SKM-1 (cell line): ENCODE results near the gene PUSL1.

Experiments
- DNase-seq: peaks from one replicate; lab custom pipeline; 2025; ENCODE audit not compliant: unreplicated experiment; lab: John Stamatoyannopoulos, UW

Gene PUSL1

DNA sequence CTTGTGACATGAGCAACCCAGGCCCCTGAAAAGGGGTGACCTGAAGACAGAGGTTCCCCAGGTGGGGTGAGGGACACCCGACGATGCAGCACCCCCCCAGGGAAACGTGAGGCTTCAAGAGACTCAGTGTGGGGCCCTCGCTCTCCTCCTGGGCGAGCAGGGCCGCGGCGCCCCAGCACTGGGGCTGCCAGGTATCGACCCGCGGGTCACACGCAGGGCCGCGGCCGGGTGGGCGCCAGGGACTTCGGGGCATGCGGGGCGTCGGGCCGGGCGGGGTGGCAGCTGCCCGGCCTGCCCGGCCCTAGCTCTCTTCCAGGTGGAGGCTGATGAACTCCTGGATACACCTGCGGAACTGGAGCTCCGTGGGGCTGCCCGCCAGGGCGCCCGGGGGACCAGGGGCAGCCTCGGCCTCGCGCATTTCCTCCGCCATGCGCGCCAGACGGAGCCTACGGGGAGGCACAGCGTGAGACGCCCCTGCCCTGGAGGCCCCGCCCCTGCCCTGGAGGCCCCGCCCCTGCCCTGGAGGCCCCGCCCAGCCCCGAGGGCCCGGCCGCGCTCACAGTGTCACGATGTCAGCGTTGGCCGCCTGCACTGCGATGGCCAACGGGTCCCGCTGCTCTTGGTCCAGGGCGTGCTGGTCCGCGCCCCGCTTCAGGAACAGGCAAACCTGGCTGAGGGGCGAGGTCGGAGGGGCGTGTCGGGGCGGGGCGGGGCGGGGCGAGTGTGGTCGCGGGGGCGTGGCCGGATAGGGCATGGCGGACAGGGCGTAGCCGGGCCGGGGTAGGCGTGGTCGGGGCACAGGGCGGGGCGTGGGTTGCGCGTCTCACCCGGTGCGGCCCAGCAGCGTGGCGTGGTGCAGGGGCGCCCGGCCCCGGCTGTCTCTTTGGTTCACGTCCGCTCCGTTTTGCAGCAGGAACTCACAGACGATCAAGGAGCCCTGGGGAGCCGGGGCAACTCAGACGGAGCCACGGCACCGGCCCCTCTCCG is 14.8 kb upstream of the PUSL1 start:
- DNase-seq: no peak

DNA sequence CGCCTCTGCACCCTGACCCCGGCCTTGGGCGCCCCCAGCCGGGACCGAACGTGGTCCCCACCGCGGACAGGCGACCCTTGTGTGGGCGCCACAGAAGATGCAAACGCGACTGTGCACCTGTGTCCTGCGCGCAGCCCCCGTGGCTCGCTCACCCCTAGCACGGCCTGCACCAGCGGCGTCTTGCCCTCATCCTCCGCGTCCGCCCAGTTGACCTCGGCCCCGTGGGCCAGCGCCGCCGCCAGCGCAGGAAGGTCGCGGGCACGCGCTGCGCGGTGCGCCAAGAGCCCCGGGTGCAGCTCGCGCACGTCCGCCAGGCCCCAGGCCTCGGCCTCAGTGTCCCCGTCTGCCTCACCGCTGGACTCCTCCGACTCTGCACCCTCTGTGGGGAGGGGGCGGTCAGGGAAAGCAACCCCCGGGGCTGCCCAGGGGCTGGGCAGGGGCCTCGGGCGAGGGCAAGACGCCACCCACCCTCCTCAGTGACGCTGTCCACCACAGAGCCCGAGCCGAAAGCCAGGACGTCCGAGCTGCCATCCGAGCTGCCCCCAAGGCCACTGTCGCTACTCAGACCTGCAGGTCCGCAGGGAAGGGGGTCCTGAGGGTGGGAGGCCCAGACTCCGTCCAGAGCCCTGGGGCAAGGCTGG is 14.0 kb upstream of the PUSL1 start:
- DNase-seq: no peak

DNA sequence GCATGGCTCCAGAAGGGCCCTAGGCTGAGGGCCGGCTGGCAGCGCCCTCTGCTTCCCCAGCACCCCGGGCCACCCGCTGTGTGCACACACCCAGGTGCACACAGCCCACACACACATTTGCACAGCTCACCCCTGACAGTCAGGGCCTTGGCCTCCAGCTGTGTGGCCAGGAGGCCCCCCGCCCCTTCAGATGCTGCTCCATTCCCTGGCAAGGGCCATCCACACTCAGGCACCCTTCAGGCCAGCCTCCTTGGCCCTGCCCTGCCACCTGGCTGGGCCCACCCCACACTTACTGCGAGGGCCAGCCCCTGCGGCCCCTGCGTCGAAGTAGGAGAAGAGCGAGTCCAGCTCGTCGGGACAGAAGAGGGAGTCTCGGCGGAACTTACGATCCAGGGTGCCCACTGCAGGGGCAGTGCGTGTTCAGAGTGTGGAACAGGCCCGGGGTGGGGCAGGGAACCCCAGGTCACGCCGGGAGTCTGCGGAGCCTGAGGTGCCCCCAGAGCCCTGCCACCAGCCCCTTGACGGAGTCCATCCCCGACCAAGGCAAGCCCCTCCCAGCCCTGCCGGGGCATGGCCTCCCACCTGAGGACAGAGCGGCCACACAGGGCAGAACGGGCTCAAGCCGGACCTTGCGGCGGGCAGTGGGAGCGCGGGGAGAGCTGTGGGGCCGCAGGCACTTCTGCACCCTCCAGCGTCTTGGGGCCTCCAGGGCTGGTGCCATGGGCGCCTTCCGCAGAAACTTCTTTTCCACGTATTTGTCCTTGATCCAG is 13.1 kb upstream of the PUSL1 start:
- no peak for DNase-seq

DNA sequence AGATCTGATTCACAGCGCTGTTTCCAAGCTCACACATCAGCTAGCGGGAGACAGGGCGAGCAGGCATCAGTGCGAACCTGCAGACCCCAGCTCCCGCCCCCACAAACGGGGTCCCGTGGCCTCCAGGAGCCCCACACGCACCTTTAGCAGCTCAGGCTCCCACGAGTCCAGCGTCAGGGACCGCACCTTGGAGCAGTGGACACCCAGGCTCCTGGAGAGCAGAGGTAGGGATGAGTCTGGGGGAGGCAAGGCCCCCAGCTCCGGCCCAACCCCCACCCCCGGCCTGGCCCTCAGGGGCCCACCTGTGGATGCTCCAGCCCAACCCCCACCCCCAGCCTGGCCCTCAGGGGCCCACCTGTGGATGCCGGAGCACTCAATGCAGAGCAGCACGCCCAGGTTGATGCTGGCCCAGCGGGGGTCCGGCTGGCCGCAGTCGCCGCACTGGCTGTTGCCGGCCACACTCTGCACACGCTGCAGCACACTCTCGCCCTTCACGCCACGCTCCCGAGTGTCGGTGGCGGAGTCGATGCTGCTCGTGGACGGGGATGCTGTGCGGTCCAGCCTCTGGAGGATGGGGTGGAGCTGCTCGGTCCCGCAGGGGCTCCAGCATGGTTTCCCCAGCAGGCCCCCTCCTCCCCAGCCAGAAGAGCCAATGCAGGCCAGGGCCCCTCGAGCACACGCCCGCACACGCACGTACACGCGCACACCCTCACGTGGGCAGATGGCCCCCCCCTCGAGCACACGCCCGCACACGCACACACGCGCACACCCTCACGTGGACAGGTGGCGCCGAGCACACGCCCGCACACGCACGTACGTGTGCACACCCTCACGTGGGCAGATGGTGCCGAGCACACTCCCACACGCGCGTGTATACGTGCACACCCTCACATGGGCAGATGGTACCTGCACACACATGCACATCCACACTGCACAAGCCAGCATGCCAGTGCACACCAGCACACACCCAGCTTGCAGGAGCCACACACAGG is 12.0 kb upstream of the PUSL1 start:
- DNase-seq: no peak

DNA sequence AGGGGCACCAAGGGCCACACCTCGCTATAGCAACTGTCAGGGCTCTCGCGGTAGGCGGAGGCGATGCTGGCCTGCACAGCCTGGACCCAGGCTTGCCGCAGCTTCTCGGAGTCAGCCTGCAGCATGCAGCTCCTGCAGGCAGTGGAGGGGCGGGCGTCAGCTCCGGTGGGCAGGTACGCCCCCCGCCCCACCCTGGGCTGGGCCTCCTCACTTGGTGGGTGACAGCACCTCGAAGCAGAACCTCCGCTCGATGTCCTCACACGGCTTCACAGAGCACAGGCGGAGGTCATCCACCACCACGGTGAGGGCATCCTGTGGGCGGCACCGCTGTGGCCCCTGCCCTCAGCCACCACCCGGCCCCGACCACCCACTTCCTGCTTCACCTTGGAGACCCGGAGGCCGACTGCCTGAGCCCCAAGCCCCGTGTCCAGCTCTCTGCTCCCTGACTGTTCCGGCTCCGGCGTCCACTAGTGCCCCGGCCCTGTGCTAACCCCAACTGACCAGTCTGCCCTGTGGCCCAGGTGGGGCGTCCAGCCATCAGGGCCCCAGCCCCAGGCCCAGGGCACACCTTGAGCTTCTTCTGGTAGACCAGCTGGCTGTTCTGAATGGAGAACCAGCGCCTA is 10.5 kb upstream of the PUSL1 start:
- DNase-seq: no peak

DNA sequence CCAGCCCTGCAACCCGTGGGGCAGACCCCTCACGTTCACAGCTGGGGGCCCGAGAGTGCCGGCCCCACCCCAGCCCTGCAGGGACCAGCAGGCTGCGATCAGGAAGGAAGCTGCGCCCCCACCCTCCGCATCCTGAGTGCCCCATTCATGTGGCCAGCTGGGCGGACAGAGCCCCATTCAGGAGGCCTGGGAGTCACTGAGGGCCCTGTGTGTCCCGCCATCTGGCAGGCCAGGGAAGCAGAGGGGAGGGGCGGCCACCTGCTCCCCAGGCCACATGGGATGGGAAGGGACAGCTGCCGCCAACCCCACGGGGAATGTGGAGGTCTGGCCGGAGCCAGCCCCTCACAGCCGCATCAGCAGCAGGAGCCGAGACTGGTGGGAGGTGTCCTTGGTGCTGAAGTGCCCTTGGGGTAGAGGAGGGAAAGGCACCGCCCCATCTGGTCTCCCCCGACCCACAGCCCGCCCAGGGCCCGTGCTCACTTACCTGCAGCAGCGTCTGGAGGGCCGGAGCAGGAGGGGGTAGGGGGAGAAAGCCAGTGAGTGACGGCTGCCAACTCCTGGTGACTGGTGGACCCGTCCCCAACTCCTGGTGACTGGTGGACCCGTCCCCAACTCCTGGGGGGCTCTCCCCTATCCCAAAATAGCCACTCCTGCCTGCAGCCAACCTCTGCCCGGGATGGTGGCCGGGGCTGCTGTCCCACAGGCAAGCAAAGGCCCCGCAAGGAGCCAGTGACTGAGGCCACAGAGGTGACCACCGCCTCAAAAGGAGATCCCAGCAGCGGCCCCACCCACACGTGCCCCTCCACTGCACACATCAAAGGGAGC is 9.3 kb upstream of the PUSL1 start:
- DNase-seq: no peak

DNA sequence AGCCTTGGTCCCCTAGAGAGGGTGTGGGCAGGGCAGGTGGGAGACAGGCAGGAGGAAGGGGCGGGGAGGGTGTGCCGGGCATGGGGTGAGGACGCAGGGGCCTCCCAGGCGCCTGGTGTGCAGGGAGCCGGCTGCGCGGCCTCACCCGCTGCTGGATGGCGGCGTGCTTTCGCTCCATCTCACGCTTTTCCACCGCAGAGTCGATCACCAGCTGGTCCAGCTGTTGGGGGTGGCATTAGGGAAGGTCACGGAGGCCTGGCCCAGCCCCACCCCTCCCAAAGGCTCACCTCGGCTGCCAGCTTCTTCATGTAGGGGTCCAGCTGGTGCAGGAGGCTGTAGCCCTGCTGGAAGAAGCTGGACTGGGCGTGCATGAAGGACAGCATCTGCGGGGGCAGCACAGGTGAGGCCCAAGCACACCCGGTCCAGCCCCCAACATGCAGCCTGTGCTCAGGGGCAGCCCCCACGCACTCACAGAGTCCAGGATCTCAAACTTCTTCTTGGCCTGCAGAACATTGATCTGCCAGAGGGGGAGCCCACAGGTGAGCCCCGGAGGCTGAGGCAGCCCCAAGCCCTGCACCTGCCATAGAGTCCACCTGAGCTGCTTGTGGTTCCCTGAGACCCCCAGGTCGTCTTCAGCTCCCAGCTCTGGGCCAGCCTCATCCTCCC is 8.6 kb upstream of the PUSL1 start:
- no peak for DNase-seq

DNA sequence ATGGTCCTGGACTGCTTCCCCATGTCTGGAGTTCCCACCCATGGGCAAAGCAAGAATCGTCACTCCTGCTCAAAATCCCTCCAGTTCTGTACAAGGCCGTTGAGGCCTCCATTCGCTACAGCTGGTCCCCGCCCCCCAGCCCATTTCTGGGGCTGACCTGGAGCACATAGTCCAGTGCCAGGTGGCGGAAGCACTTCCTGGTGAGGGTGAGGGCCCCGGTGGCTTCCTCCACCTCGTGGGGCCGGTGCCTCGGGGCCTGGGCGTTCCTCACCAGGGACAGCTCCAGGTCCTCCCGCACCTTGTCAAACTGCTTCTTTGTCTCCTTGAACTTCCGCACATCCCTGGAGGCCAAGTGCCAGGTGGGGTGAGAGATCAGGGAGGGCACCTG is 8.1 kb upstream of the PUSL1 start:
- no peak for DNase-seq

DNA sequence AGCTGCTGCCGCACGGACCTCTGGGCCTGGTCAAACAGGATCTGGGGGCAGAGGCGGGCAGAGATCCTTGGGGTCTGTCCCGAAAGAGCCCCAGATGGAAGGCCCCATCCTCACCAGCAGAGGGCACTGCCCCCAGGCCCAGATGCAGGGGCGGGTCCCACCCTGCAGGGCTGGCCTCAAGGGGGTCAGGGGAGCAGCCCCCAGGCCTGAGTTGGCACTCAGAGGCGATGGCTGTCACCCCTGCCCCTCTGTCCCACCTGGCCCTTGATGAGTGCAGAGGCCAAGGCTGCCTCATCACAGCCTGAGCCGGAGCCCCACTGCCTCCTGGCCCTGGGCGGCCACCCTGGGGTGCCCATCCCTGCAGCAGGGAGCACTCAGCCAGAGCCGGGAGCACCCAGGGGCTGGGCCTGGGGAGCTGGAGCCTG is 6.4 kb upstream of the PUSL1 start:
- DNase-seq: no peak

DNA sequence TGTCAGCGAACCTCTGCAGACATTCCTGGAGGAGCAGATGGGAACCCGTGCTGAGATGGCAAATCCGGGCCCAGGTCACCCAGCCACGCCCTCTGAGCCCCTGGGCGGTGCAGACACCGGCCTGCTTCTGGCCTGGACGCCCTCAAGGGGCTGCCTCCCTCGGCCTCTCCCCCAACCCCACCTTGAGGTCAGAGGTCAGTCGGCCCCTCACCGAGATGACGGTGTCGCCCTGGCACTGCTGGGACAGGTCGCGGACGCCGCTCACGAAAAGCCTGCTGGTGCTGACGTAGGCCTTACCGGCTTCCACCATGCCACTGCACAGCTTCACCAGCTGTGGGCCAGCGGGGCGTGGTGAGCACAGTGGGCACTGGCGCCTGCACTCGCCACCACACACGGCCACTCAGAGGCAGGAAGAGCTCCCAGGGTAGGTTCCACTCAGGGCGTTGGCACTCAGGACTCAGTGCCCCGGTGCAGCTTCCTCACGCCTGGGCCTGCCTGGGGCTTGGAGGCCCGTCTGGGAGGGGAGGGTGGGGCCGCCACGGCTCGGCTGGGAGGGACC is 5.4 kb upstream of the PUSL1 start:
- DNase-seq: no peak

DNA sequence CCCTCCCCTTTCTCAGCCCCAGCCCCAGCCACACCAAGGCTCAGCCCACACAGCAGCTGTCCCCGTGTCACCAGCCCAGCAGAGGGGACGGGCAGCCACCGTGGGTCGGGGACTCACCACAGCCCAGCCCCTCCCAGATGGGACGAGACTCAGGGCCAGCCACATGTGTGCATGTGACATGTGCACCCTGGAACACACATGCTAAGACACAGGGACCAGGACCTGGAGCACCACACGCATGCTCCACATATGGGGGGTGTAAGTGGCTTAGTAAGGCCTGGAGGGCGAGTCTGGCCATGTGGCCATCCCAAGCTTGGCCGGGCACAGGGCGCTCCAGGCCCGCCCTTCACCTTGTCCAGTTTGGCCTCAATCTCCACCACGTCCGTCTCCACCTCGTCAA is 4.7 kb upstream of the PUSL1 start:
- DNase-seq: no peak

DNA sequence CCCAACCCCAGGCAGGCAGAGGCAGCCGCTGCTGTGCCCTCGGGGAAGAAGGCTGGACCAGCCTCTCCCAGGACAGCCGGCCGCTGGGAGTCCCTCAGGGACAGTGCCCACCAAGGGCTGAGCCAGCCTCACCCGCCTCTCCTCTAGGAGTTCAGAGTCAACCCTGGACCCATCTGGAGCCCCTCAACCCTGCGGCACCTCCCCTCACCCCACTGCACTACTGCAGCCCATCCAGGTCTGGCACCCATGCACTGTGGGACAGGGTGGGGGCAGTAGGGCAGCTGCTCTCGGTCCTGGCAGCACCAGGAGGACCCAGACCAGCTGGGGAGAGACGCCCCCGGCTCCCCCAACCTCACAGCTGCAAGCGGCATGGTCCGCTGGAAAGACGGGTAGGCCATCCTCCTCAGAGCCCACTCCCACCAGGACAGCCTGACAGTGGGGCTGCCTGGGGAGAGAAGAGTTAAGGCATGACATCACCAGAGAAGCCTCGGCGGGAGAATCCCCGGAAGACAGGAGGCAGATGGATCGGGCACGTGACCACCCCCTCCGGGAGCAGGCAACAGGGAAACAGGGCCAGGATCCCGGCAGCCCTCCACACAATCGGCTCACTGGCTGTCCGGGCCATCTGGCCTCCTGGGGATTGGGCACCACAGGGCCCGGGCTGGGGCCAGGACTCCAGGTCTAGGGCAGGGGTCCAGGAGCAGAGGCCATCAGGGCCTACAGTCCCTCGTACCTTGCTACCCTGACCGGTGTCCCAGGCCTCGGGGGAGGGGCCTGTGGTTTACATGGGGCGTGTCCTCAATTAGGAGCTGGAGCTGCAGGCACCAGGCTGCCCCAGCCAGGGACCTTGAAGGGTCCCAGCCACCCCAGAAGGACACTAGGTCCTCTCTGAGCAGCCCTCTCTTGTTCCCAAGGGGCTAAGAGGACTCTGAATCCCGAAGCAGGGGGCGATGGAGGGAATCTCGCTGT is 3.8 kb upstream of the PUSL1 start:
- DNase-seq: no peak

DNA sequence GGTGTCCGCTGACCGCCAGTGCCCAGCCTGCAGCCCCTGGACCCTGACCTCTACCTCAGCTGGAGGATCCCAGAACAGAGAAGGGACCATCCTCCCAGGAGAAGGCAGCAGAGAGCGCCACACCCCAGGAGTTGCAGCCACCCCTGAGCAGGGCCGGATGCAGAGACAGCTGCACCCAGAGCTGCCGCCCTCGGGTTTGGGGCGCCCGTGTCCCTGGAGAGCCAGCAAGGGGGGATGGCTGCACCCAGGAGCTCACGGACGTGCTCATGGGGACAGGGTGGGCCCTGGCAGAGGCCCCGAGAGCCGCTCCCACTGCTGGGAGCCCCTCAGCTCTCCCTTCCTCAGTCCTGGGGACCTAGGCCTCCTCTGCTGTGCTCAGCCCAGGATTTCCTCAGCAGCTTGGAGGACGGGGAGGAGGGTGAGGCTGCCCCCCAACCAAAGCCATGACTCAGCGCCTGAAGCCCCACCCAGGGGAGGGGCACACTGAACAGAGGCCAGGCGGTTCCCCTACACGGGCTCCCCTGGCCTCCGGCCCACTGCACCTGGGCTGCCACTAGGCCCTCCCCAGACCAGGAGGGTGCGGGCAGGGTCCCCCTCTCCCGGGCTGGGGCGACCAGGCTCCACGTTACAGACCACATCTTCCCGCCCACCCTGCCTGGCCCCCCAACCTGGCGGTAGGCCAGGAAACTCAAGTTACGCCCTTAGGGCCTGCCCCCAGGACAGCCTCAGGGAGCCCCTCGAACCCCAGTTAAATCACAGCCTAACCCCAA is 2.9 kb upstream of the PUSL1 start:
- DNase-seq: no peak

DNA sequence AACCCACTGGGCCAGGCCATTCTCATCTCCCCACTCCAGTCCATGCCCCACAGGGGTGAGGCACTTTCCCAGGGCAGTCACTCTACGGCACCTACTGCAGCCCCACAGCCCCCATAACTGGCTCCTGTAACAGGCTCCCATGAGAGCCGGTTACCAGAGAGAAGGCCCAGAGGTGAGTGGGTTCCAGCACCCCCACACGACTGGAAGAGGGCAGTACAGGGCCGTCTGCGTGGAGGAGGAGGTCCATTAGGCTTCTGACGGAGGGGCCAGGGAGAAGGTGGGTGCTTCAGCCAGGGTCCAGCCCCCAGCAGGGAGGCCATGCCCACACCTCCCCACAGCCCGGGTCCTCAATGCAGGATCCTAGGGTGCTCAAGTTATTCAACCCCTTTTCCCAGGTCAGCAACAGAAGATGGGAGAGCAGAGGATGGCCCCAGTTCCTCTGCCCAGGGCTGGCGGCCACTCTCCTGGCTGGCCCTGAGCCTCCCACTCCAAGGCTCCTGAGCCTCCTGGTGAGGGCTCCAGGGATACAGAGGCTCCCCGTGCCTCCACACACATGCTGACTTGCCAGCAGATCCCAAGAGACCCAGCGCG is 2.2 kb upstream of the PUSL1 start:
- no peak for DNase-seq

DNA sequence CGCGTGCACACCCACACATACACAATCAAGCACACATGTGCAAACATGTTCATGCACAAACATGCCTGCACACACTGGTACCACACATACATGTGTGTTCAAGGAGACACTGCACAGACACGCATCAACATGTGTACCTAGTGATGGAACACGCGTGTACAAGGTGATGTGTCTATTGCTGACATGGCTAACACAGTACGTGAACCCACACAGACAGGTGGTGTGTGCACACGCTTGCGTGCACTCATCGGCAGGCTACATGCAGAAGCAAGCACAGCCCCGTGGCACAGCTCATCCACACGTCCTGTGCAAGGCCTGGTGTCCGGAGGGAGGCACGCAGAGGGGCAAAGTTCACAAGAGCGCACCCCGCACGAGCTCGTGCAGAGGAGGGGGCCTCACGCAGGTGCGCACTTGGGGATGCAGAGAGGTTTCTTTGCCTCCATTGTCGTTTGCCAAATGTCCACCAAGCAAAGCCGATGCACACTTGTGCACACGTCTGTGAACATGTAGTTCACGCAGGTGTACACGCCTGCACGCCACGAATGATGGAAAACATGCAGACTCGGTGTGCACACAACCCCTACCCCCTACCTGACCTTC is 1.6 kb upstream of the PUSL1 start:
- no peak for DNase-seq
